PC-9 (cell line): ENCODE data around the gene ZFHX3. TPM values are rescaled to one million over a fixed set of nuclear protein-coding genes. Genes with fewer than 3 reads are reported as not detected.

Experiments
- BruUV-seq: library from RNA; stranded (reverse); fragments of 400-500 nt; replicated peaks from 2 replicates; lab custom pipeline; 2021; lab: Mats Ljungman, UMichigan
- CTCF ChIA-PET: fragments of 300-600 bp; sonication (Branson Sonifier 250); formaldehyde crosslinking; loops from one replicate; lab custom pipeline; 2022; ENCODE audit warnings: antibody characterized with exemption; lab: Charles Lee
- POLR2A ChIA-PET: fragments of 300-600 bp; sonication (Branson Sonifier 250); formaldehyde crosslinking; loops from one replicate; lab custom pipeline; 2022; ENCODE audit warnings: antibody characterized with exemption; ENCODE audit not compliant: unreplicated experiment; lab: Charles Lee
- DNase-seq, 2 experiments: peaks; one replicate each; pipeline versions ENCODE4 v3.0.0 to v3.0.0-alpha.2; 2015 to 2022; ENCODE audit warnings: mixed read lengths in 1 of 2
- H2AFZ ChIP-seq: fragments of 200-600 bp; sonication (generic); 2 replicates; pipeline ENCODE4 v1.8.1; 2017; ENCODE audit warnings: antibody characterized with exemption
- H3F3A ChIP-seq: fragments of 200-600 bp; sonication (generic); 2 replicates; pipeline ENCODE4 v1.8.1; 2017; ENCODE audit warnings: antibody characterized with exemption, mild to moderate bottlenecking, low read depth; ENCODE audit not compliant: insufficient read depth
- H3K27ac ChIP-seq: fragments of 200-600 bp; sonication (generic); 2 replicates; pipeline ENCODE4 v1.6.1; 2016; ENCODE audit warnings: mixed run types
- H3K27me3 ChIP-seq: fragments of 200-600 bp; sonication (generic); 2 replicates; pipeline ENCODE4 v1.6.1; 2016; ENCODE audit warnings: low read depth, mixed run types; ENCODE audit not compliant: insufficient read depth
- H3K36me3 ChIP-seq: fragments of 200-600 bp; sonication (generic); 2 replicates; pipeline ENCODE4 v1.6.1; 2016; ENCODE audit warnings: low read depth, mixed run types
- H3K4me1 ChIP-seq: fragments of 200-600 bp; sonication (generic); replicated peaks from 2 replicates; pipeline ENCODE4 v1.6.1; 2016; ENCODE audit warnings: mixed run types; ENCODE audit not compliant: insufficient read depth
- H3K4me2 ChIP-seq: fragments of 200-600 bp; sonication (generic); 2 replicates; pipeline ENCODE4 v1.6.1; 2017; ENCODE audit warnings: mixed run types
- H3K4me3 ChIP-seq: fragments of 200-600 bp; sonication (generic); 2 replicates; pipeline ENCODE4 v1.6.1; 2016; ENCODE audit warnings: mixed run types
- H3K79me2 ChIP-seq: fragments of 200-600 bp; sonication (generic); 2 replicates; pipeline ENCODE4 v1.6.1; 2017; ENCODE audit warnings: low read depth, mixed run types
- H3K9me2 ChIP-seq: fragments of 200-600 bp; sonication (generic); 2 replicates; pipeline ENCODE4 v1.8.1; 2017; ENCODE audit warnings: mild to moderate bottlenecking; ENCODE audit not compliant: insufficient read depth
- H3K9me3 ChIP-seq: fragments of 200-600 bp; sonication (generic); 2 replicates; pipeline ENCODE4 v1.8.1; 2016; ENCODE audit warnings: low read depth; ENCODE audit not compliant: insufficient read depth
- H4K20me1 ChIP-seq: fragments of 200-600 bp; sonication (generic); 2 replicates; pipeline ENCODE4 v1.8.1; 2017; ENCODE audit not compliant: insufficient read depth
- CTCF ChIP-seq: fragments of 200-600 bp; sonication (generic); conservative IDR thresholded peaks from 2 replicates; pipeline ENCODE4 v1.6.1; 2017; ENCODE audit warnings: mixed run types, antibody characterized with exemption, mild to moderate bottlenecking, moderate library complexity
- EZH2 ChIP-seq: fragments of 200-600 bp; sonication (generic); IDR thresholded peaks from 2 replicates; pipeline ENCODE4 v1.8.0; 2017; ENCODE audit warnings: antibody characterized with exemption, low read depth
- intact Hi-C: fragments of 100-400 bp; cut with micrococcal nuclease; formaldehyde crosslinking; loops from one replicate; pipeline ENCODE4 v1.10.0; 2022; ENCODE audit not compliant: unreplicated experiment
- total RNA-seq: library from RNA; stranded (reverse); gene quantifications from 2 replicates; pipeline ENCODE4 v1.2.3, GENCODE V29; 2021

The ZFHX3 gene
- total RNA-seq, 1 experiment from 2014 or later, result 23.1 TPM

GRCh38 chr16:72824761-72825160 lies 223.2 kb downstream of the ZFHX3 start:
- no TSS peak for BruUV-seq
- CTCF ChIA-PET, result no interaction called here
- Histone ChIP-seq H3K4me2 (no peak overlapping the region), H3K4me1 (no peaks in the 10 kb centered on the region), H3K79me2 (no peaks in the 10 kb centered on the region), H2AFZ (no peak overlapping the region), H3K9me3 (no peaks in the 10 kb centered on the region), H3K27ac (no peak overlapping the region), H3K4me3 (no peak overlapping the region), H4K20me1 (no peaks in the 10 kb centered on the region), H3K27me3 (no peaks in the 10 kb centered on the region), H3K36me3 (no peaks in the 10 kb centered on the region), H3F3A (peaks cover 4% of the 10 kb centered on the region; the same call in 1 of the 2 replicates), H3K9me2 (no peaks in the 10 kb centered on the region; the same call in 1 of the 2 replicates)
- POLR2A ChIA-PET, result no interaction called here
- intact Hi-C loops, result no loop called here
- no peak for TF ChIP-seq EZH2
- TF ChIP-seq CTCF, result no peak
- DNase-seq, result no peak

DNA sequence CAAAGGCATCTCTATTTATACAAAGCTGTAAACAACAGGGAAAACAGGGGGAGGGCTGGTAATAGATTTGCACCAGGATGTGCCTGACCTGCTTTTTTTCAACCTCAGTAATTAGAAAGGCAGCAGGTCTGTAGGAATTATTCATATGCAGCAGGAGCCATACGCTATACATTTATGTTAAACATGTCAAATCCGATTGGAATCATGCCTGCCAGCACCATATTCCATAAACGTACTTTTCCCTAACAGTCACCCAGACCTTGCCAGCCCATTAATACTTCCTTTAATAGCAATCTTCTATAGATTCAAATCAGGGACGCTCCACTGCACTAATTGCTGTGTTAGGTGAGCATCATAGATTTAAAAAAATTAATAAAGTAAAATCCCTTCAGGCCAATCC lies 223.9 kb downstream of the ZFHX3 start:
- intact Hi-C loops, result no loop called here
- no peaks in the 10 kb centered on the region for H3K4me1 ChIP-seq
- H3K9me2 ChIP-seq, result no peaks in the 10 kb centered on the region; the same call in 1 of the 2 replicates
- H4K20me1 ChIP-seq, result no peaks in the 10 kb centered on the region
- peaks cover 4% of the 10 kb centered on the region; the same call in 1 of the 2 replicates for H3F3A ChIP-seq
- ChIA-PET POLR2A (no interaction called here), CTCF (no interaction called here)
- DNase-seq, result no peak
- H3K27ac ChIP-seq, result no peak overlapping the region
- H3K36me3 ChIP-seq, result no peaks in the 10 kb centered on the region
- TF ChIP-seq EZH2 (no peak), CTCF (no peak)
- H3K27me3 ChIP-seq, result no peaks in the 10 kb centered on the region
- H3K4me3 ChIP-seq, result no peak overlapping the region
- no peak overlapping the region for H2AFZ ChIP-seq
- H3K4me2 ChIP-seq, result no peak overlapping the region
- H3K79me2 ChIP-seq, result no peaks in the 10 kb centered on the region
- BruUV-seq, result no TSS peak
- no peaks in the 10 kb centered on the region for H3K9me3 ChIP-seq

DNA sequence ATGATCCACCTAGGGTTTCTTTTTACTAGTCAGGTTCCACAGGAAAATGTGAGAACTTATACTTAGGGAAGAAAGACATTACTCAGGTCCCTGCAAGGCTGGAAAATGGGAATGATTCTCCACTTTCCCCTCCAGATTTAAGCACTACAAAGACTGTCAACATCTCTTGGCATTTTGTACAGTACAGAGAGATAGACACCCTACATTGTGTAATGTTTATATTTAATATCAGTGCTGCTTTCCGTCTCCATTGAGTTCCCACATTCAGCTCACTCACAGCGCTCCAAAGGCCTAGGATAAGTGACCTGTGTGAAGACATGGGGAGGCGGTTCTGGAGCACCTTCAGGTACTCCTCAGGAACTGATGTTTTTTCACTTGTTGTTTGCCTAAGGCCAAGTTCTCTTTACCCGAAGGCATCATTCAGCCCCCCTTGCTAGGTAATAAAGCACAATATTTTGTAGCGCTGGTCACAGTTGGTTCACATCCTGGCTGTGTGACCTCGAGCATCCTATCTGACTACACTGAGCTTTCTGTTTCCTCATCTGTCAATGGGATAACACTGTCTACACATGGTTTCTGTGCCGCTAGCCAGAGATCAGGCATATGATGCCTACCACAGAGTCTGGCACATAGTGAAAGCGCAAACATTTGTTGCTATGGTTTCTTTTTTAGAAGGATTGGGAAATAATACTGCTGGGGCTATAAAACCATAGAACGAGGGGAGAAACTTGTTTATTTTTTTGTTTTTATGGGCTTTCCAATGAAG lies 226.6 kb downstream of the ZFHX3 start:
- no peak overlapping the region for H2AFZ ChIP-seq
- intact Hi-C loops, result no loop called here
- H3K27me3 ChIP-seq, result no peaks in the 10 kb centered on the region
- H3K9me2 ChIP-seq, result no peaks in the 10 kb centered on the region; the same call in 1 of the 2 replicates
- ChIA-PET POLR2A (no interaction called here), CTCF (no interaction called here)
- DNase-seq, result no peak
- H3K4me1 ChIP-seq, result no peaks in the 10 kb centered on the region
- H3K36me3 ChIP-seq, result no peaks in the 10 kb centered on the region
- no peaks in the 10 kb centered on the region for H3K79me2 ChIP-seq
- no peak overlapping the region for H3K4me2 ChIP-seq
- TF ChIP-seq CTCF, result no peak
- no peak for TF ChIP-seq EZH2
- H4K20me1 ChIP-seq, result no peaks in the 10 kb centered on the region
- no peak overlapping the region for H3K27ac ChIP-seq
- H3K4me3 ChIP-seq, result no peak overlapping the region
- H3F3A ChIP-seq, result peaks cover 4% of the 10 kb centered on the region; the same call in 1 of the 2 replicates
- H3K9me3 ChIP-seq, result no peaks in the 10 kb centered on the region
- BruUV-seq, result no TSS peak
